HepG2 (cell line): Measurements from ENCODE around the gene PSMA7. TPM values are rescaled to one million over a fixed set of nuclear protein-coding genes. Genes with fewer than 3 reads are reported as not detected.

Source experiments
- BCLAF1 ChIP-seq: fragments of 450-650 bp; IDR thresholded peaks from 2 replicates; pipeline ENCODE4 v1.6.1; 2017; ENCODE audit warnings: mild to moderate bottlenecking
- CBX2 ChIP-seq, 2 experiments: fragments of 200-600 bp in 1 of 2; sonication (generic); formaldehyde crosslinking in 1 of 2; IDR thresholded peaks; 2 replicates each; pipeline versions ENCODE4 v1.7.0 to v1.8.1; 2018 to 2022; ENCODE audit warnings: low read depth in 2 of 2, low read length in 1 of 2, mild to moderate bottlenecking in 1 of 2, missing genetic modification reagents in 1 of 2
- CEBPZ ChIP-seq: IDR thresholded peaks from 2 replicates; pipeline ENCODE4 v1.6.1; 2012; ENCODE audit warnings: low read length, improper control_type of control experiment
- GATAD1 ChIP-seq: IDR thresholded peaks from 2 replicates; pipeline ENCODE4 v1.6.1; 2016; ENCODE audit warnings: missing genetic modification reagents, missing compliant biosample characterization
- HMG20B ChIP-seq: conservative IDR thresholded peaks from 2 replicates; pipeline ENCODE4 v1.6.1; 2016; ENCODE audit warnings: missing genetic modification reagents, missing compliant biosample characterization
- KAT7 ChIP-seq: IDR thresholded peaks from 2 replicates; pipeline ENCODE4 v1.6.1; 2018; ENCODE audit warnings: borderline replicate concordance, missing compliant biosample characterization
- MLLT10 ChIP-seq: sonication (generic); formaldehyde crosslinking; IDR thresholded peaks from 2 replicates; pipeline ENCODE4 v1.4.0; 2020; ENCODE audit warnings: missing genetic modification reagents
- NR1H2 ChIP-seq: sonication (generic); formaldehyde crosslinking; IDR thresholded peaks from 2 replicates; pipeline ENCODE4 v1.8.1; 2022; ENCODE audit warnings: low read depth, missing genetic modification reagents, borderline replicate concordance
- NR2F1 ChIP-seq, 2 experiments: fragments of 450-650 bp in 1 of 2; formaldehyde crosslinking in 1 of 2; IDR thresholded peaks; 2 replicates each; pipeline versions ENCODE4 v1.5.0 to v1.6.1; 2016 to 2020; ENCODE audit warnings: mild to moderate bottlenecking in 1 of 2, missing compliant biosample characterization in 1 of 2, missing genetic modification reagents in 1 of 2, moderate library complexity in 1 of 2
- RBAK ChIP-seq: sonication (generic); formaldehyde crosslinking; IDR thresholded peaks from 2 replicates; pipeline ENCODE4 v1.5.1; 2020; ENCODE audit warnings: mild to moderate bottlenecking, missing genetic modification reagents
- SIN3A ChIP-seq: IDR thresholded peaks from 2 replicates; pipeline ENCODE4 v1.6.1; 2011; ENCODE audit warnings: low read depth, mild to moderate bottlenecking, control low read depth, low read length, borderline replicate concordance
- SPEN ChIP-seq: sonication (generic); formaldehyde crosslinking; IDR thresholded peaks from 2 replicates; pipeline ENCODE4 v1.5.1; 2020; ENCODE audit warnings: low read depth, mild to moderate bottlenecking, missing genetic modification reagents
- TBP ChIP-seq: sonication (generic); formaldehyde crosslinking; IDR thresholded peaks from 2 replicates; pipeline ENCODE4 v1.5.0; 2020; ENCODE audit warnings: missing genetic modification reagents
- XRCC5 ChIP-seq: fragments of 200-400 bp; formaldehyde crosslinking; optimal IDR thresholded peaks from 2 replicates; pipeline ENCODE3; 2017; ENCODE audit warnings: mild to moderate bottlenecking, low read length
- ZC3H4 ChIP-seq: sonication (generic); formaldehyde crosslinking; IDR thresholded peaks from 2 replicates; pipeline ENCODE4 v1.4.0; 2020; ENCODE audit warnings: missing genetic modification reagents, borderline replicate concordance
- ZFAT ChIP-seq: sonication (generic); formaldehyde crosslinking; conservative IDR thresholded peaks from 2 replicates; pipeline ENCODE4 v1.8.1; 2023; ENCODE audit warnings: missing genetic modification reagents, inconsistent platforms
- ZNF382 ChIP-seq: sonication (generic); formaldehyde crosslinking; IDR thresholded peaks from 2 replicates; pipeline ENCODE4 v1.5.0; 2020; ENCODE audit warnings: missing genetic modification reagents, mild to moderate bottlenecking, borderline replicate concordance
- ZNF546 ChIP-seq: sonication (generic); formaldehyde crosslinking; conservative IDR thresholded peaks from 2 replicates; pipeline ENCODE4 v1.8.1; 2023; ENCODE audit warnings: mild to moderate bottlenecking, missing genetic modification reagents
- ZNF556 ChIP-seq: sonication (generic); formaldehyde crosslinking; IDR thresholded peaks from 2 replicates; pipeline ENCODE4 v1.4.0; 2020; ENCODE audit warnings: mild to moderate bottlenecking, missing genetic modification reagents, borderline replicate concordance
- ZNF564 ChIP-seq: sonication (generic); formaldehyde crosslinking; IDR thresholded peaks from 2 replicates; pipeline ENCODE4 v1.8.1; 2023; ENCODE audit warnings: mild to moderate bottlenecking, missing genetic modification reagents
- ZNF678 ChIP-seq: sonication (generic); formaldehyde crosslinking; IDR thresholded peaks from 2 replicates; pipeline ENCODE4 v1.4.0; 2020; ENCODE audit warnings: mild to moderate bottlenecking, missing genetic modification reagents
- ZNF850 ChIP-seq: sonication (generic); formaldehyde crosslinking; conservative IDR thresholded peaks from 2 replicates; pipeline ENCODE4 v1.9.0; 2021; ENCODE audit warnings: mild to moderate bottlenecking, missing genetic modification reagents
- polyA plus RNA-seq, 8 experiments: library from polyadenylated mRNA; depleted of rRNA in 3 of 8; stranded (reverse) in 7 of 8; unstranded in 1 of 8; fragments of >200 nt; fragmentation: Illumina TruSeq in 4 of 8; extraction: Trizol in 4 of 8; gene quantifications; 2 replicates each; pipeline versions ENCODE4 v1.2.1 to v1.2.3, GENCODE V29; 2011 to 2016; ENCODE audit warnings: low read depth in 4 of 8, missing spikeins in 1 of 8, mixed read lengths in 1 of 8; ENCODE audit not compliant: insufficient read depth in 1 of 8
- total RNA-seq, 5 experiments: library from RNA; depleted of rRNA; stranded (reverse); fragments of >200 nt; fragmentation: Illumina TruSeq; extraction: Trizol; gene quantifications; 2 replicates each; pipeline ENCODE4 v1.2.3, GENCODE V29; 2016; ENCODE audit warnings: low read depth in 1 of 5
- TF ChIP-seq, protein P1 (sequence below): sonication (generic); IDR thresholded peaks from 2 replicates; pipeline ENCODE4 v1.6.1; 2016; ENCODE audit warnings: low read depth, borderline replicate concordance

Gene PSMA7
- total and polyA plus RNA-seq, 2 of the 13 experiments (the other 11 are each of a cell fraction or from before 2014, with no cell fraction given) = 531 to 631 TPM

GRCh38 chr20:62143957-62144825, 997 bp upstream of the PSMA7 start (continued):
- no peak for TF ChIP-seq BCLAF1
- TF ChIP-seq NR1H2 (CRISPR knock-in tag) = no peak
- TF ChIP-seq GATAD1 (CRISPR knock-in tag) = peak; percentile 49
- TF ChIP-seq SPEN (CRISPR knock-in tag) = peak; percentile 75; the same call in 1 of the 2 replicates
- peak; percentile 34 for TF ChIP-seq XRCC5
- TF ChIP-seq ZNF564 = no peak; the same call in 1 of the 2 replicates
- TF ChIP-seq ZNF678 (CRISPR knock-in tag) = no peak; the same call in 1 of the 2 replicates
- TF ChIP-seq ZNF850 (CRISPR knock-in tag) = no peak
- TF ChIP-seq KAT7 = no peak; the same call in 1 of the 2 replicates
- TF ChIP-seq ZNF546 = no peak; the same call in 1 of the 2 replicates
- TF ChIP-seq, protein P1, sequence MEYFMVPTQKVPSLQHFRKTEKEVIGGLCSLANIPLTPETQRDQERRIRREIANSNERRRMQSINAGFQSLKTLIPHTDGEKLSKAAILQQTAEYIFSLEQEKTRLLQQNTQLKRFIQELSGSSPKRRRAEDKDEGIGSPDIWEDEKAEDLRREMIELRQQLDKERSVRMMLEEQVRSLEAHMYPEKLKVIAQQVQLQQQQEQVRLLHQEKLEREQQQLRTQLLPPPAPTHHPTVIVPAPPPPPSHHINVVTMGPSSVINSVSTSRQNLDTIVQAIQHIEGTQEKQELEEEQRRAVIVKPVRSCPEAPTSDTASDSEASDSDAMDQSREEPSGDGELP = peak; percentile 18; the same call in 1 of the 2 replicates
- TF ChIP-seq ZNF556 = peak; percentile 78; the same call in 1 of the 2 replicates
- TF ChIP-seq CEBPZ = no peak
- no peak for TF ChIP-seq MLLT10 (CRISPR knock-in tag)
- peak; percentile 55; the same call in 1 of the 2 replicates for TF ChIP-seq SIN3A
- no peak for TF ChIP-seq ZC3H4
- no peak for TF ChIP-seq RBAK
- no peak for TF ChIP-seq TBP (CRISPR knock-in tag)
- no peak for TF ChIP-seq HMG20B
- no peak for TF ChIP-seq ZFAT (CRISPR knock-in tag)
- no peak for TF ChIP-seq CBX2 (IDR thresholded peaks at IDR 0.05; ENCODE audit: low read depth, low read length)
- no peak for TF ChIP-seq CBX2 (CRISPR knock-in tag; IDR thresholded peaks at IDR 0.05; ENCODE audit: low read depth)
- no peak for TF ChIP-seq NR2F1 (CRISPR knock-in tag; IDR thresholded peaks at IDR 0.05)
- TF ChIP-seq ZNF382 (CRISPR knock-in tag) = no peak
